Ovary (tissue), 9 donors: Measurements from ENCODE around the gene CTDP1. TPM values are rescaled to one million over a fixed set of nuclear protein-coding genes. Genes with fewer than 3 reads are reported as not detected.

ENCODE experiments used
- DNase-seq, 5 donors: peaks; one replicate each; pipeline ENCODE4 v3.0.0-alpha.2; 2019 to 2020
- H3K27ac ChIP-seq, 2 donors: fragments of 200-600 bp; one replicate each; pipeline versions ENCODE4 v1.5.1 to v1.8.0; 2019 to 2022
- H3K27me3 ChIP-seq: fragments of 200-600 bp; one replicate; pipeline ENCODE4 v1.8.0; 2022
- H3K36me3 ChIP-seq: fragments of 200-600 bp; sonication (generic); one replicate; pipeline ENCODE4 v1.5.1; 2019
- H3K4me1 ChIP-seq: one replicate; pipeline ENCODE4 v1.8.1; 2013; ENCODE audit warnings: mild to moderate bottlenecking, moderate library complexity; ENCODE audit not compliant: insufficient read depth
- H3K4me3 ChIP-seq: fragments of 200-600 bp; sonication (generic); one replicate; pipeline ENCODE4 v1.5.1; 2017
- H3K9me3 ChIP-seq, 2 donors: fragments of 200-600 bp in 1 of 2; sonication (generic) in 1 of 2; one replicate each; pipeline versions ENCODE4 v1.5.1 to v1.8.1; 2013 to 2019; ENCODE audit warnings: mild to moderate bottlenecking in 1 of 2, moderate library complexity in 1 of 2
- CTCF ChIP-seq, 3 donors: fragments of 450-650 bp in 2 of 3; fragments of 200-600 bp in 1 of 3; IDR thresholded peaks; one replicate each; pipeline versions ENCODE4 v1.5.1 to v1.8.0; 2016 to 2022; ENCODE audit warnings: antibody characterized with exemption in 3 of 3, mild to moderate bottlenecking in 1 of 3
- EP300 ChIP-seq: sonication (generic); formaldehyde crosslinking; IDR thresholded peaks from one replicate; pipeline ENCODE4 v1.6.1; 2017; ENCODE audit warnings: antibody characterized with exemption
- POLR2A ChIP-seq: fragments of 450-650 bp; IDR thresholded peaks from one replicate; pipeline ENCODE4 v1.6.1; 2017; ENCODE audit warnings: antibody characterized with exemption, mild to moderate bottlenecking, moderate library complexity
- WGBS, 3 donors: extraction: QIAGEN DNeasy Blood & Tissue Kit in 1 of 3; methylation state at CpG; one replicate each; pipeline versions ENCODE4 v1.1.5 to v1.1.7; 2013 to 2017; 5-methylcytosine and 5-hydroxymethylcytosine counted together
- intact Hi-C, 4 donors: fragments of 100-400 bp; cut with DNase I; formaldehyde crosslinking; loops; one replicate each; pipeline versions ENCODE4 v1.11.0 to v1.15.1; 2022 to 2023
- polyA plus RNA-seq, 2 donors: library from polyadenylated mRNA; stranded (reverse); fragments of 200-250 nt in 1 of 2; fragments of 350-450 nt in 1 of 2; fragmentation: Illumina TruSeq in 1 of 2; extraction: RNeasy Lipid Tissue Mini Kit (QIAGEN cat#74804) in 1 of 2; gene quantifications; one replicate each; pipeline ENCODE4 v1.2.3, GENCODE V29; 2013 to 2014
- total RNA-seq, 7 donors: library from RNA; depleted of rRNA in 2 of 7; stranded (reverse); fragments of >200 nt in 2 of 7; fragmentation: NEBNext Ultra II Directional in 3 of 7; extraction: Animal tissue kit (Norgen Biotek cat#: 25700) in 3 of 7; gene quantifications; one replicate each; pipeline versions ENCODE4 v1.1.0 to v1.2.4, GENCODE V29; 2016 to 2023
- donor health status: DM: no; HTN: no; CAD: no; lungs with moderate emphysema.
- donor health status: DM: no; HTN: no; CAD: no.
- donor health status: Bipolar disorder and iron deficiency.
- donor health status: DM: yes; HTN: yes; CAD: no.
- donor health status: DM: no; HTN: no; CAD: no.
- donor health status: DM: yes; HTN: yes; CAD: no.

The CTDP1 gene
- total and polyA plus RNA-seq, 9 donors: 2.5 to 15.2 (median 11.2) TPM

- WGBS, 3 donors: 65 to 85% (median 73%) methylated on average over 19 to 22 of the region's 24 CpGs
- H3K4me3 ChIP-seq: no peak overlapping the region
- H3K9me3 ChIP-seq: peaks cover 0 to 7% of the 10 kb centered on the region in 2 donors
- H3K27me3 ChIP-seq: no peaks in the 10 kb centered on the region
- TF ChIP-seq EP300: no peak
- TF ChIP-seq POLR2A: no peak
- no peak for TF ChIP-seq CTCF (IDR thresholded peaks at IDR 0.05)
- H3K4me1 ChIP-seq: no peaks in the 10 kb centered on the region
- intact Hi-C loops: no loop called here
- no peak overlapping the region for H3K27ac ChIP-seq
- peak in 1 of 5 donors; percentile 9 for DNase-seq
- H3K36me3 ChIP-seq: no peaks in the 10 kb centered on the region
Measured at GRCh38 chr18:79770826-79771225, 91.2 kb downstream of the CTDP1 start.

GRCh38 chr18:79771446-79772107 is 92.0 kb downstream of the CTDP1 start:
- Histone ChIP-seq H3K27ac (no peak overlapping the region), H3K9me3 (peaks cover 0 to 7% of the 10 kb centered on the region in 2 donors), H3K4me1 (no peaks in the 10 kb centered on the region), H3K27me3 (no peaks in the 10 kb centered on the region), H3K36me3 (no peaks in the 10 kb centered on the region), H3K4me3 (no peak overlapping the region)
- TF ChIP-seq EP300: no peak
- TF ChIP-seq CTCF (IDR thresholded peaks at IDR 0.05): no peak
- TF ChIP-seq POLR2A: no peak
- intact Hi-C loops: no loop called here
- WGBS, 3 donors: 49 to 54% (median 52%) methylated on average over 29 to 35 of the region's 35 CpGs
- no peak for DNase-seq

GRCh38 chr18:79772108-79772864 is 92.7 kb downstream of the CTDP1 start:
- TF ChIP-seq CTCF (IDR thresholded peaks at IDR 0.05): no peak
- no peak overlapping the region for H3K4me3 ChIP-seq
- 58 to 63% (median 61%) methylated on average over 38 of the region's 38 CpGs for WGBS, 3 donors
- no peaks in the 10 kb centered on the region for H3K27me3 ChIP-seq
- no peaks in the 10 kb centered on the region for H3K36me3 ChIP-seq
- intact Hi-C loops: no loop called here
- H3K4me1 ChIP-seq: no peaks in the 10 kb centered on the region
- H3K27ac ChIP-seq: no peak overlapping the region
- no peak for DNase-seq
- H3K9me3 ChIP-seq: peaks cover 0 to 4% of the 10 kb centered on the region in 2 donors

GRCh38 chr18:79772865-79773696 is 93.5 kb downstream of the CTDP1 start:
- DNase-seq: no peak
- intact Hi-C loops: no loop called here

More at GRCh38 chr18:79772865-79773696, 93.5 kb downstream of the CTDP1 start:
- 88 to 92% (median 90%) methylated on average over 31 of the region's 31 CpGs for WGBS, 3 donors
- TF ChIP-seq CTCF (IDR thresholded peaks at IDR 0.05) (no peak), EP300 (no peak), POLR2A (no peak)
- H3K9me3 ChIP-seq: no peaks in the 10 kb centered on the region
- H3K27me3 ChIP-seq: no peaks in the 10 kb centered on the region
- H3K4me1 ChIP-seq: no peaks in the 10 kb centered on the region
- no peak overlapping the region for H3K27ac ChIP-seq
- no peak overlapping the region for H3K4me3 ChIP-seq
- H3K36me3 ChIP-seq: no peaks in the 10 kb centered on the region
